CD14-positive monocyte (primary cell): Measurements from ENCODE around the gene CLEC17A. TPM values are rescaled to one million over a fixed set of nuclear protein-coding genes. Genes with fewer than 3 reads are reported as not detected.
"Not testable (repeated sequence)": the region's sequence is repeated elsewhere in the genome, so short reads cannot be mapped to it uniquely, and the experiment has no call there.

Source experiments
- DNase-seq, 3 donors: peaks; one replicate each; pipeline ENCODE4 v3.0.0-alpha.2; 2011 to 2022
- H2AFZ ChIP-seq: 2 replicates; pipeline ENCODE4 v1.6.0; 2012; ENCODE audit warnings: mild to moderate bottlenecking, low read depth, low read length, inconsistent platforms; ENCODE audit not compliant: insufficient read depth, poor library complexity, severe bottlenecking
- H3K27ac ChIP-seq, 2 donors: 1 replicate in 1 of 2; 2 replicates in 1 of 2; pipeline ENCODE4 v1.5.1; 2012 to 2013; ENCODE audit warnings: low read length in 2 of 2, control low read depth in 1 of 2, inconsistent platforms in 1 of 2, low read depth in 1 of 2, mild to moderate bottlenecking in 1 of 2
- H3K27me3 ChIP-seq, 2 donors: one replicate each; pipeline versions ENCODE4 v1.6.0 to v1.6.1; 2011 to 2013; ENCODE audit warnings: low read length in 2 of 2; ENCODE audit not compliant: control insufficient read depth in 2 of 2, insufficient read depth in 2 of 2
- H3K36me3 ChIP-seq, 2 donors: replicated peaks in 1 of 2; 1 replicate in 1 of 2; 2 replicates in 1 of 2; pipeline versions ENCODE4 v1.5.1 to v1.6.1; 2012 to 2013; ENCODE audit warnings: low read length in 2 of 2, control low read depth in 1 of 2, inconsistent platforms in 1 of 2, mild to moderate bottlenecking in 1 of 2; ENCODE audit not compliant: insufficient read depth in 2 of 2, control insufficient read depth in 1 of 2
- H3K4me1 ChIP-seq, 2 donors: 1 replicate in 1 of 2; 2 replicates in 1 of 2; pipeline versions ENCODE4 v1.5.1 to v1.6.1; 2012 to 2013; ENCODE audit warnings: low read length in 2 of 2, control low read depth in 1 of 2, inconsistent platforms in 1 of 2, mild to moderate bottlenecking in 1 of 2, moderate library complexity in 1 of 2; ENCODE audit not compliant: insufficient read depth in 2 of 2, control insufficient read depth in 1 of 2
- H3K4me2 ChIP-seq: replicated peaks from 2 replicates; pipeline ENCODE3; 2012; ENCODE audit warnings: low read length, moderate library complexity, mild to moderate bottlenecking; ENCODE audit not compliant: poor library complexity, severe bottlenecking; ENCODE audit errors: extremely low read depth
- H3K4me3 ChIP-seq, 3 experiments: fragments of 200-600 bp in 1 of 3; sonication (generic) in 1 of 3; replicated peaks in 1 of 3; 1 replicate in 2 of 3; 2 replicates in 1 of 3; pipeline ENCODE4 v1.5.1; 2011 to 2013; ENCODE audit warnings: low read length in 3 of 3, mild to moderate bottlenecking in 3 of 3, control low read depth in 2 of 3, low read depth in 2 of 3, inconsistent platforms in 1 of 3, moderate library complexity in 1 of 3
- H3K79me2 ChIP-seq: 2 replicates; pipeline ENCODE4 v1.6.0; 2012; ENCODE audit warnings: mild to moderate bottlenecking, control low read depth, inconsistent platforms, low read length, moderate library complexity; ENCODE audit not compliant: insufficient read depth
- H3K9ac ChIP-seq: 2 replicates; pipeline ENCODE4 v1.6.0; 2017; ENCODE audit warnings: low read length, mild to moderate bottlenecking; ENCODE audit not compliant: insufficient read depth, poor library complexity, severe bottlenecking
- H3K9me3 ChIP-seq, 2 donors: replicated peaks in 1 of 2; 1 replicate in 1 of 2; 2 replicates in 1 of 2; pipeline versions ENCODE4 v1.5.1 to v1.6.1; 2012 to 2013; ENCODE audit warnings: low read length in 2 of 2, control low read depth in 1 of 2; ENCODE audit not compliant: control insufficient read depth in 1 of 2, insufficient read depth in 1 of 2
- H4K20me1 ChIP-seq: 2 replicates; pipeline ENCODE4 v1.6.0; 2012; ENCODE audit warnings: mild to moderate bottlenecking, low read length, control low read depth, moderate library complexity; ENCODE audit not compliant: insufficient read depth
- H3K27ac Mint-ChIP-seq, 7 donors: one replicate each; pipeline ENCODE4 v1.8.0; 2020; ENCODE audit warnings: mild to moderate bottlenecking in 7 of 7, mixed read lengths in 7 of 7, moderate library complexity in 6 of 7, inconsistent platforms in 2 of 7
- H3K27me3 Mint-ChIP-seq, 3 donors: one replicate each; pipeline ENCODE4 v1.8.0; 2021 to 2022; ENCODE audit warnings: low read depth in 3 of 3, mild to moderate bottlenecking in 3 of 3, mixed read lengths in 3 of 3, moderate library complexity in 3 of 3, inconsistent platforms in 1 of 3
- H3K36me3 Mint-ChIP-seq, 2 donors: one replicate each; pipeline ENCODE4 v1.8.0; 2020; ENCODE audit warnings: mixed read lengths in 2 of 2, inconsistent platforms in 1 of 2, mild to moderate bottlenecking in 1 of 2
- H3K4me1 Mint-ChIP-seq: one replicate; pipeline ENCODE4 v1.8.0; 2020; ENCODE audit warnings: mild to moderate bottlenecking, mixed read lengths
- H3K4me3 Mint-ChIP-seq, 2 donors: one replicate each; pipeline ENCODE4 v1.8.0; 2020; ENCODE audit warnings: mild to moderate bottlenecking in 2 of 2, mixed read lengths in 2 of 2, moderate library complexity in 1 of 2
- H3K9me3 Mint-ChIP-seq, 7 donors: one replicate each; pipeline ENCODE4 v1.8.0; 2020 to 2022; ENCODE audit warnings: mixed read lengths in 7 of 7, mild to moderate bottlenecking in 6 of 7, moderate library complexity in 6 of 7, inconsistent platforms in 2 of 7
- CTCF ChIP-seq: fragments of 200-600 bp; IDR thresholded peaks from one replicate; pipeline ENCODE4 v1.8.0; 2022; ENCODE audit warnings: antibody characterized with exemption, mild to moderate bottlenecking
- WGBS: methylation state at CpG from one replicate; pipeline ENCODE4 v1.1.5; 2013; ENCODE audit warnings: missing lambda C conversion rate; ENCODE audit not compliant: insufficient coverage; 5-methylcytosine and 5-hydroxymethylcytosine counted together
- intact Hi-C, 2 donors: fragments of 100-400 bp; cut with micrococcal nuclease; formaldehyde crosslinking; loops; one replicate each; pipeline versions ENCODE4 v1.15.0 to v1.15.1; 2023
- polyA plus RNA-seq, 3 donors: library from polyadenylated mRNA; depleted of rRNA in 1 of 3; unstranded in 2 of 3; stranded (reverse) in 1 of 3; fragments of 300-500 nt in 2 of 3; fragments of >200 nt in 1 of 3; fragmentation: Illumina TruSeq in 2 of 3; gene quantifications; 1 replicate in 2 of 3; 2 replicates in 1 of 3; pipeline ENCODE4 v1.2.3, GENCODE V29; 2012 to 2021

The CLEC17A gene
- polyA plus RNA-seq, 3 donors = 0.62 to 3.4 (median 2.6) TPM

GRCh38 chr19:14612657-14613056 lies 29.8 kb downstream of the CLEC17A start:
- H3K36me3 Mint-ChIP-seq = peaks cover 6 to 19% of the 10 kb centered on the region in 2 donors
- H4K20me1 ChIP-seq = no peaks in the 10 kb centered on the region
- peaks cover 0 to 2% (median 0%) of the 10 kb centered on the region in 3 donors for H3K27me3 Mint-ChIP-seq
- H3K4me3 ChIP-seq = no peak overlapping the region
- no peaks in the 10 kb centered on the region for H3K36me3 ChIP-seq
- no peak overlapping the region for H3K4me2 ChIP-seq
- no peak for TF ChIP-seq CTCF
- peaks cover 86% of the 10 kb centered on the region for H3K4me1 Mint-ChIP-seq
- intact Hi-C loops = loop anchor here (5.0 to 10.0 kb wide), 2 partner anchors 72 to 75 kb away; no protein-coding TSS in a partner anchor
- no peak overlapping the region for H3K27ac ChIP-seq
- no peaks in the 10 kb centered on the region for H3K9me3 ChIP-seq
- DNase-seq = no peak
- H3K9me3 Mint-ChIP-seq = no peaks in the 10 kb centered on the region
- H3K79me2 ChIP-seq = no peaks in the 10 kb centered on the region
- H3K27me3 ChIP-seq = no peaks in the 10 kb centered on the region
- H3K27ac Mint-ChIP-seq = peak overlapping the region in 2 of 7 donors; percentile 48 to 99
- no peak overlapping the region for H3K9ac ChIP-seq
- H2AFZ ChIP-seq = no peak overlapping the region
- WGBS = 100% methylated on average over 4 of the region's 4 CpGs
- H3K4me1 ChIP-seq = peaks cover 76 to 91% of the 10 kb centered on the region in 2 donors
- H3K4me3 Mint-ChIP-seq = no peak overlapping the region

- H2AFZ ChIP-seq, H3K36me3 ChIP-seq, H3K9me3 ChIP-seq, H3K27me3 ChIP-seq, H3K79me2 ChIP-seq, H3K27me3 Mint-ChIP-seq, H3K9ac ChIP-seq, H4K20me1 ChIP-seq, H3K9me3 Mint-ChIP-seq: not testable (repeated sequence)
- WGBS = 38% methylated on average over 6 of the region's 14 CpGs
- peak in 2 of 3 donors; percentile 18 to 48 for DNase-seq
- Histone ChIP-seq H3K4me3 (peak overlapping the region in 1 of 3 experiments; percentile 47), H3K27ac (peak overlapping the region; percentile 84 to 89), H3K4me2 (peak overlapping the region; percentile 52), H3K4me1 (peaks cover 74 to 92% of the 10 kb centered on the region in 2 donors)
- Mint-ChIP-seq H3K4me3 (peak overlapping the region; percentile 32 to 70), H3K36me3 (peaks cover 7 to 26% of the 10 kb centered on the region in 2 donors), H3K27ac (peak overlapping the region; percentile 96 to 99 (median 98)), H3K4me1 (peaks cover 83% of the 10 kb centered on the region)
- intact Hi-C loops = loop anchor here (2.0 to 10.0 kb wide), 3 partner anchors 39 to 74 kb away; no protein-coding TSS in a partner anchor
Measured at GRCh38 chr19:14613399-14614098, 30.7 kb downstream of the CLEC17A start.
